IMR-90 (cell line): ENCODE results near the gene PFKP.

ENCODE experiments used
- POLR2A ChIP-seq: IDR thresholded peaks from 2 replicates; pipeline ENCODE4 v1.6.1; 2012; ENCODE audit warnings: mild to moderate bottlenecking, low read depth, low read length
- RAD21 ChIP-seq: IDR thresholded peaks from 2 replicates; pipeline ENCODE4 v1.6.1; 2012; ENCODE audit warnings: low read length, improper control_type of control experiment
- RCOR1 ChIP-seq: IDR thresholded peaks from 2 replicates; pipeline ENCODE4 v1.6.1; 2012; ENCODE audit warnings: mild to moderate bottlenecking, low read length, improper control_type of control experiment; ENCODE audit not compliant: insufficient replicate concordance
- TF ChIP-seq, protein P1 (sequence below): conservative IDR thresholded peaks from 2 replicates; pipeline ENCODE4 v1.5.1; 2012; ENCODE audit warnings: mild to moderate bottlenecking, low read depth, low read length, improper control_type of control experiment

DNA sequence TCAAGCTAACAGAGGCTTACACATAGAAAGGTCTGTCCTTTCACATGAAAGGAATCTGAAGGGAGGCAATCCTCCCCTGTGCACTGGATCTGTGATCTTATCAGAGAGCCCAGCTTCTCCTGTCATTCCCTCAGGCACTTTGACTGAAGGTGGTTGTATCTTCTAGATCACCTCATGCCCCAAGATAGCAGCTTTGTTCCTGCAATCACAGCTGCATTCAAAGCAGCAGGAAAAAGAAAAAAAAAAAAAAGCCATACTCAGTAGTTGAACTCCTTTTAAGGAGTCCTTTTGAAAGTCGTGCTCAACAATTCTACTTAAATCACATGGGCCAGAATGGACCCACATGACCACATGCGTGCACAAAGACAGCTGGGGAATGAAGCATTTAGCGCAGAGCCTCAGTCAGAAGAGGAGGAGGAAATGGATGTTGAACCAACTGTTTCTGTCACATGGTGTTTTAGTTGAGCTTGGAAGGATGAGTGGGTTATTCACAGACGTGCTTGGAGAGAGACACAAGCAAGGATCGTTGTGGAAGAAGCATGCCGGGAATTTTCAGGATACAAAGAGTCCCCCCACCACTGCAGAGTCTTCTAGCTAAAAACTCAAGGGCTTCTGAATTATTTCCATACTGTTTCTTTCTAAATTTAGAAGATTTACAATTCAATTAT, 13.0 kb upstream of the PFKP start:
- no peak for TF ChIP-seq RAD21
- TF ChIP-seq, protein P1, sequence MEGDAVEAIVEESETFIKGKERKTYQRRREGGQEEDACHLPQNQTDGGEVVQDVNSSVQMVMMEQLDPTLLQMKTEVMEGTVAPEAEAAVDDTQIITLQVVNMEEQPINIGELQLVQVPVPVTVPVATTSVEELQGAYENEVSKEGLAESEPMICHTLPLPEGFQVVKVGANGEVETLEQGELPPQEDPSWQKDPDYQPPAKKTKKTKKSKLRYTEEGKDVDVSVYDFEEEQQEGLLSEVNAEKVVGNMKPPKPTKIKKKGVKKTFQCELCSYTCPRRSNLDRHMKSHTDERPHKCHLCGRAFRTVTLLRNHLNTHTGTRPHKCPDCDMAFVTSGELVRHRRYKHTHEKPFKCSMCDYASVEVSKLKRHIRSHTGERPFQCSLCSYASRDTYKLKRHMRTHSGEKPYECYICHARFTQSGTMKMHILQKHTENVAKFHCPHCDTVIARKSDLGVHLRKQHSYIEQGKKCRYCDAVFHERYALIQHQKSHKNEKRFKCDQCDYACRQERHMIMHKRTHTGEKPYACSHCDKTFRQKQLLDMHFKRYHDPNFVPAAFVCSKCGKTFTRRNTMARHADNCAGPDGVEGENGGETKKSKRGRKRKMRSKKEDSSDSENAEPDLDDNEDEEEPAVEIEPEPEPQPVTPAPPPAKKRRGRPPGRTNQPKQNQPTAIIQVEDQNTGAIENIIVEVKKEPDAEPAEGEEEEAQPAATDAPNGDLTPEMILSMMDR = no peak
- TF ChIP-seq POLR2A = no peak
- TF ChIP-seq RCOR1 = no peak
